Measurements from ENCODE around the gene ENO4. TPM values are rescaled to one million over a fixed set of nuclear protein-coding genes. Genes with fewer than 3 reads are reported as not detected.

Gene ENO4
- total and polyA plus RNA-seq, 2 experiments from 2014 or later: 0.24 to 0.44 TPM

GRCh38 chr10:116878123-116878522 lies 28.8 kb downstream of the ENO4 start:
- Histone ChIP-seq H3K9me2 (ENCODE audit: insufficient read depth) (no peaks in the 10 kb centered on the region), H3K4me1 (ENCODE audit: insufficient read depth) (peaks cover 38% of the 10 kb centered on the region), H3K27me3 (ENCODE audit: insufficient read depth) (no peaks in the 10 kb centered on the region), H3K4me3 (no peak overlapping the region), H4K20me1 (replicated peaks; ENCODE audit: insufficient read depth) (no peaks in the 10 kb centered on the region), H3K36me3 (ENCODE audit: insufficient read depth) (no peaks in the 10 kb centered on the region), H3K79me2 (replicated peaks; ENCODE audit: insufficient read depth) (no peaks in the 10 kb centered on the region), H3K4me2 (no peak overlapping the region), H2AFZ (no peak overlapping the region), H3F3A (replicated peaks; ENCODE audit: low read depth) (no peaks in the 10 kb centered on the region), H3K27ac (ENCODE audit: low read depth) (no peak overlapping the region)
- Mint-ChIP-seq H3K4me3 (no peak overlapping the region), H3K27ac (no peak overlapping the region; the same call in 1 of the 2 replicates), H3K4me1 (peaks cover 31% of the 10 kb centered on the region), H3K9me3 (no peaks in the 10 kb centered on the region), H3K36me3 (ENCODE audit: low read depth) (no peaks in the 10 kb centered on the region), H3K27me3 (ENCODE audit: insufficient read depth, low read depth, poor library complexity) (peaks cover 2% of the 10 kb centered on the region)
- no peak for DNase-seq (ENCODE audit: low spot score)
- ATAC-seq: no peak
- no peak for TF ChIP-seq JUNB (IDR thresholded peaks at IDR 0.05; ENCODE audit: unreplicated experiment)
- TF ChIP-seq ZNF114 (CRISPR knock-in tag; IDR thresholded peaks at IDR 0.05): no peak
- no peak for TF ChIP-seq NANOG (IDR thresholded peaks at IDR 0.05; ENCODE audit: borderline replicate concordance)
- TF ChIP-seq, protein P1, sequence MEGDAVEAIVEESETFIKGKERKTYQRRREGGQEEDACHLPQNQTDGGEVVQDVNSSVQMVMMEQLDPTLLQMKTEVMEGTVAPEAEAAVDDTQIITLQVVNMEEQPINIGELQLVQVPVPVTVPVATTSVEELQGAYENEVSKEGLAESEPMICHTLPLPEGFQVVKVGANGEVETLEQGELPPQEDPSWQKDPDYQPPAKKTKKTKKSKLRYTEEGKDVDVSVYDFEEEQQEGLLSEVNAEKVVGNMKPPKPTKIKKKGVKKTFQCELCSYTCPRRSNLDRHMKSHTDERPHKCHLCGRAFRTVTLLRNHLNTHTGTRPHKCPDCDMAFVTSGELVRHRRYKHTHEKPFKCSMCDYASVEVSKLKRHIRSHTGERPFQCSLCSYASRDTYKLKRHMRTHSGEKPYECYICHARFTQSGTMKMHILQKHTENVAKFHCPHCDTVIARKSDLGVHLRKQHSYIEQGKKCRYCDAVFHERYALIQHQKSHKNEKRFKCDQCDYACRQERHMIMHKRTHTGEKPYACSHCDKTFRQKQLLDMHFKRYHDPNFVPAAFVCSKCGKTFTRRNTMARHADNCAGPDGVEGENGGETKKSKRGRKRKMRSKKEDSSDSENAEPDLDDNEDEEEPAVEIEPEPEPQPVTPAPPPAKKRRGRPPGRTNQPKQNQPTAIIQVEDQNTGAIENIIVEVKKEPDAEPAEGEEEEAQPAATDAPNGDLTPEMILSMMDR (conservative IDR thresholded peaks at IDR 0.05; ENCODE audit: low read depth in 2 of 2): no peak
- TF ChIP-seq STAT1 (IDR thresholded peaks at IDR 0.05; ENCODE audit: unreplicated experiment): no peak
- TF ChIP-seq EZH2phosphoT487 (IDR thresholded peaks at IDR 0.05; ENCODE audit: unreplicated experiment): no peak
- TF ChIP-seq ZNF331 (CRISPR knock-in tag; IDR thresholded peaks at IDR 0.05; ENCODE audit: low read depth): no peak

DNA sequence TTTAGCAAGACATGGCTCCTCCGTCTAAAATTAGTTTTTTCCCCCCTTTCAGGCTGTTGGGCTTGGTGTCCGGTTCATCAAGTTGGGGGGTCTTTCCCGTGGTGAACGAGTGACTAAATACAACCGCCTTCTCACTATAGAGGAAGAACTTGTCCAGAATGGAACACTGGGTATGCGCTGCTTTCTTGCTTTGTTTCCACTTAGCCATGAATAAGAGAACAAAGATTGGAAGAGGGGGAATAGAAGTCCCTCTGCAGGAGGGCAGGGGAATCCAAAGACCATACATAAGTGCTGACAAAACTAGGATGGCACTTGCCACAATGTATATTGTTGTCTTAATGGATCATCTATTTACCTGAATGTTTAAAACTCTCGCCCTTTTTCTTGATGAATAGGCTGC lies 30.5 kb downstream of the ENO4 start:
- H3K9me3 Mint-ChIP-seq: no peaks in the 10 kb centered on the region
- H3K27ac Mint-ChIP-seq: peak overlapping the region; percentile 12; the same call in 1 of the 2 replicates
- peak; percentile 68 for ATAC-seq

More for the DNA sequence above, 30.5 kb downstream of the ENO4 start:
- Histone ChIP-seq H2AFZ (no peak overlapping the region), H3K79me2 (replicated peaks; ENCODE audit: insufficient read depth) (no peaks in the 10 kb centered on the region), H3K27ac (ENCODE audit: low read depth) (no peak overlapping the region), H3F3A (replicated peaks; ENCODE audit: low read depth) (no peaks in the 10 kb centered on the region), H3K4me2 (peak overlapping the region; percentile 52; the same call in 1 of the 2 replicates), H3K27me3 (ENCODE audit: insufficient read depth) (no peaks in the 10 kb centered on the region), H3K4me1 (ENCODE audit: insufficient read depth) (peaks cover 23% of the 10 kb centered on the region), H3K36me3 (ENCODE audit: insufficient read depth) (no peaks in the 10 kb centered on the region), H3K4me3 (no peak overlapping the region), H3K9me2 (ENCODE audit: insufficient read depth) (no peaks in the 10 kb centered on the region), H4K20me1 (replicated peaks; ENCODE audit: insufficient read depth) (no peaks in the 10 kb centered on the region)
- no peaks in the 10 kb centered on the region for H3K36me3 Mint-ChIP-seq (ENCODE audit: low read depth)
- no peak for TF ChIP-seq EZH2 (IDR thresholded peaks at IDR 0.05; ENCODE audit: low read depth, unreplicated experiment)
- no peak for TF ChIP-seq EZH2phosphoT487 (IDR thresholded peaks at IDR 0.05; ENCODE audit: unreplicated experiment)
- TF ChIP-seq, protein P2, sequence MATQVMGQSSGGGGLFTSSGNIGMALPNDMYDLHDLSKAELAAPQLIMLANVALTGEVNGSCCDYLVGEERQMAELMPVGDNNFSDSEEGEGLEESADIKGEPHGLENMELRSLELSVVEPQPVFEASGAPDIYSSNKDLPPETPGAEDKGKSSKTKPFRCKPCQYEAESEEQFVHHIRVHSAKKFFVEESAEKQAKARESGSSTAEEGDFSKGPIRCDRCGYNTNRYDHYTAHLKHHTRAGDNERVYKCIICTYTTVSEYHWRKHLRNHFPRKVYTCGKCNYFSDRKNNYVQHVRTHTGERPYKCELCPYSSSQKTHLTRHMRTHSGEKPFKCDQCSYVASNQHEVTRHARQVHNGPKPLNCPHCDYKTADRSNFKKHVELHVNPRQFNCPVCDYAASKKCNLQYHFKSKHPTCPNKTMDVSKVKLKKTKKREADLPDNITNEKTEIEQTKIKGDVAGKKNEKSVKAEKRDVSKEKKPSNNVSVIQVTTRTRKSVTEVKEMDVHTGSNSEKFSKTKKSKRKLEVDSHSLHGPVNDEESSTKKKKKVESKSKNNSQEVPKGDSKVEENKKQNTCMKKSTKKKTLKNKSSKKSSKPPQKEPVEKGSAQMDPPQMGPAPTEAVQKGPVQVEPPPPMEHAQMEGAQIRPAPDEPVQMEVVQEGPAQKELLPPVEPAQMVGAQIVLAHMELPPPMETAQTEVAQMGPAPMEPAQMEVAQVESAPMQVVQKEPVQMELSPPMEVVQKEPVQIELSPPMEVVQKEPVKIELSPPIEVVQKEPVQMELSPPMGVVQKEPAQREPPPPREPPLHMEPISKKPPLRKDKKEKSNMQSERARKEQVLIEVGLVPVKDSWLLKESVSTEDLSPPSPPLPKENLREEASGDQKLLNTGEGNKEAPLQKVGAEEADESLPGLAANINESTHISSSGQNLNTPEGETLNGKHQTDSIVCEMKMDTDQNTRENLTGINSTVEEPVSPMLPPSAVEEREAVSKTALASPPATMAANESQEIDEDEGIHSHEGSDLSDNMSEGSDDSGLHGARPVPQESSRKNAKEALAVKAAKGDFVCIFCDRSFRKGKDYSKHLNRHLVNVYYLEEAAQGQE (IDR thresholded peaks at IDR 0.05; ENCODE audit: unreplicated experiment): no peak
- no peak; the same call in 1 of the 2 replicates for TF ChIP-seq NANOG (IDR thresholded peaks at IDR 0.05; ENCODE audit: borderline replicate concordance)
- TF ChIP-seq ZNF114 (CRISPR knock-in tag; IDR thresholded peaks at IDR 0.05): no peak
- TF ChIP-seq STAT1 (IDR thresholded peaks at IDR 0.05; ENCODE audit: unreplicated experiment): no peak
- no peak for TF ChIP-seq JUNB (IDR thresholded peaks at IDR 0.05; ENCODE audit: unreplicated experiment)
- no peak for TF ChIP-seq ZNF331 (CRISPR knock-in tag; IDR thresholded peaks at IDR 0.05; ENCODE audit: low read depth)
- TF ChIP-seq, protein P3, sequence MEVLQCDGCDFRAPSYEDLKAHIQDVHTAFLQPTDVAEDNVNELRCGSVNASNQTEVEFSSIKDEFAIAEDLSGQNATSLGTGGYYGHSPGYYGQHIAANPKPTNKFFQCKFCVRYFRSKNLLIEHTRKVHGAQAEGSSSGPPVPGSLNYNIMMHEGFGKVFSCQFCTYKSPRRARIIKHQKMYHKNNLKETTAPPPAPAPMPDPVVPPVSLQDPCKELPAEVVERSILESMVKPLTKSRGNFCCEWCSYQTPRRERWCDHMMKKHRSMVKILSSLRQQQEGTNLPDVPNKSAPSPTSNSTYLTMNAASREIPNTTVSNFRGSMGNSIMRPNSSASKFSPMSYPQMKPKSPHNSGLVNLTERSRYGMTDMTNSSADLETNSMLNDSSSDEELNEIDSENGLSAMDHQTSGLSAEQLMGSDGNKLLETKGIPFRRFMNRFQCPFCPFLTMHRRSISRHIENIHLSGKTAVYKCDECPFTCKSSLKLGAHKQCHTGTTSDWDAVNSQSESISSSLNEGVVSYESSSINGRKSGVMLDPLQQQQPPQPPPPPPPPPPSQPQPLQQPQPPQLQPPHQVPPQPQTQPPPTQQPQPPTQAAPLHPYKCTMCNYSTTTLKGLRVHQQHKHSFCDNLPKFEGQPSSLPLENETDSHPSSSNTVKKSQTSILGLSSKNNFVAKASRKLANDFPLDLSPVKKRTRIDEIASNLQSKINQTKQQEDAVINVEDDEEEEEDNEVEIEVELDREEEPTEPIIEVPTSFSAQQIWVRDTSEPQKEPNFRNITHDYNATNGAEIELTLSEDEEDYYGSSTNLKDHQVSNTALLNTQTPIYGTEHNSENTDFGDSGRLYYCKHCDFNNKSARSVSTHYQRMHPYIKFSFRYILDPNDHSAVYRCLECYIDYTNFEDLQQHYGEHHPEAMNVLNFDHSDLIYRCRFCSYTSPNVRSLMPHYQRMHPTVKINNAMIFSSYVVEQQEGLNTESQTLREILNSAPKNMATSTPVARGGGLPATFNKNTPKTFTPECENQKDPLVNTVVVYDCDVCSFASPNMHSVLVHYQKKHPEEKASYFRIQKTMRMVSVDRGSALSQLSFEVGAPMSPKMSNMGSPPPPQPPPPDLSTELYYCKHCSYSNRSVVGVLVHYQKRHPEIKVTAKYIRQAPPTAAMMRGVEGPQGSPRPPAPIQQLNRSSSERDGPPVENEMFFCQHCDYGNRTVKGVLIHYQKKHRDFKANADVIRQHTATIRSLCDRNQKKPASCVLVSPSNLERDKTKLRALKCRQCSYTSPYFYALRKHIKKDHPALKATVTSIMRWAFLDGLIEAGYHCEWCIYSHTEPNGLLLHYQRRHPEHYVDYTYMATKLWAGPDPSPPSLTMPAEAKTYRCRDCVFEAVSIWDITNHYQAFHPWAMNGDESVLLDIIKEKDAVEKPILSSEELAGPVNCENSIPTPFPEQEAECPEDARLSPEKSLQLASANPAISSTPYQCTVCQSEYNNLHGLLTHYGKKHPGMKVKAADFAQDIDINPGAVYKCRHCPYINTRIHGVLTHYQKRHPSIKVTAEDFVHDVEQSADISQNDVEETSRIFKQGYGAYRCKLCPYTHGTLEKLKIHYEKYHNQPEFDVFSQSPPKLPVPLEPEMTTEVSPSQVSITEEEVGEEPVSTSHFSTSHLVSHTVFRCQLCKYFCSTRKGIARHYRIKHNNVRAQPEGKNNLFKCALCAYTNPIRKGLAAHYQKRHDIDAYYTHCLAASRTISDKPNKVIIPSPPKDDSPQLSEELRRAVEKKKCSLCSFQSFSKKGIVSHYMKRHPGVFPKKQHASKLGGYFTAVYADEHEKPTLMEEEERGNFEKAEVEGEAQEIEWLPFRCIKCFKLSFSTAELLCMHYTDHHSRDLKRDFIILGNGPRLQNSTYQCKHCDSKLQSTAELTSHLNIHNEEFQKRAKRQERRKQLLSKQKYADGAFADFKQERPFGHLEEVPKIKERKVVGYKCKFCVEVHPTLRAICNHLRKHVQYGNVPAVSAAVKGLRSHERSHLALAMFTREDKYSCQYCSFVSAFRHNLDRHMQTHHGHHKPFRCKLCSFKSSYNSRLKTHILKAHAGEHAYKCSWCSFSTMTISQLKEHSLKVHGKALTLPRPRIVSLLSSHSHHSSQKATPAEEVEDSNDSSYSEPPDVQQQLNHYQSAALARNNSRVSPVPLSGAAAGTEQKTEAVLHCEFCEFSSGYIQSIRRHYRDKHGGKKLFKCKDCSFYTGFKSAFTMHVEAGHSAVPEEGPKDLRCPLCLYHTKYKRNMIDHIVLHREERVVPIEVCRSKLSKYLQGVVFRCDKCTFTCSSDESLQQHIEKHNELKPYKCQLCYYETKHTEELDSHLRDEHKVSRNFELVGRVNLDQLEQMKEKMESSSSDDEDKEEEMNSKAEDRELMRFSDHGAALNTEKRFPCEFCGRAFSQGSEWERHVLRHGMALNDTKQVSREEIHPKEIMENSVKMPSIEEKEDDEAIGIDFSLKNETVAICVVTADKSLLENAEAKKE (CRISPR knock-in tag; IDR thresholded peaks at IDR 0.05): no peak
- peaks cover 2% of the 10 kb centered on the region for H3K27me3 Mint-ChIP-seq (ENCODE audit: insufficient read depth, low read depth, poor library complexity)
- H3K4me3 Mint-ChIP-seq: no peak overlapping the region
- peaks cover 18% of the 10 kb centered on the region for H3K4me1 Mint-ChIP-seq
- no peak for DNase-seq (ENCODE audit: low spot score)
